ENCODE results near the gene CFAP45.

Gene CFAP45

DNA sequence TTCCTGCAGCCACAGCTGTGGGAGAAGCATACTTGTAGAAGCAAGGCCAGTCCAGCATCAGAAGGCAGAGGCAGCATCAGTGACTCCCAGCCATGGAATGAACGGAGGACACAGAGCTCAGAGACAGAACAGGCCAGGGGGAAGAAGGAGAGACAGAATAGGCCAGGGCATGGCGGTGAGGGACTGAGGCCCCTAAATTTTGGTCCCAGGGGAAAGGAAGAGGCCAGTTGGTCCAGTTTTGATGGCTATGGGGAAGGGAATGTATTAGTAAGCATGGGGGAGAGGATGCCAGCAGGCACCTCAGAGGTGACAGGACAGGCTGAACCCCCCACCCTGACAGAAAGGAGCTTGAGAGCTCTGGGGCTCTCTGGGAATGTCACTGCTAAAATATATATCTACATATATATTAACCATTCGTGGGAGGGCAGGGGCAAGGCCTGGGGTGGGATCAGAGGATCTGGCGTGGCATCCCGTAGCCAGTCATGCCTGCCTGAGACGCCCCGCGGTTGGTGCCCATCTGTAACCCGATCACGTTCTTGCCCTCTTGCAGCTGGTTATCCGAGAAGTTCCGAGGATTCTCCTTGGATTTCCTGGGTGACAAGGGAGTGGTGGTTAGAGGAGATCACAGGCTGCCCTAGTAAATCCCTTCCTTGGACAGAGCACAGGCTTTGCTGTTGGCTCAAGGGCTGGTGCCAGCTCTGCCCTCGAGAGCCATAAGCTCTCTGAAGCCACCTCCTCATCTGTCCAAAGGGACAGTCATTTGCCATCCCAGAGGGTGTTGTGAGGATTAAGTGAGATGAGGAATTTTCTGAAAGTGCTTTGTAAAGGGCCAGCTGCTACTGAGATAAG is 18.6 kb upstream of the CFAP45 start:
- no peaks in the 10 kb centered on the region for H3K9me3 ChIP-seq (ENCODE audit: severe bottlenecking)
- TF ChIP-seq, protein P1, sequence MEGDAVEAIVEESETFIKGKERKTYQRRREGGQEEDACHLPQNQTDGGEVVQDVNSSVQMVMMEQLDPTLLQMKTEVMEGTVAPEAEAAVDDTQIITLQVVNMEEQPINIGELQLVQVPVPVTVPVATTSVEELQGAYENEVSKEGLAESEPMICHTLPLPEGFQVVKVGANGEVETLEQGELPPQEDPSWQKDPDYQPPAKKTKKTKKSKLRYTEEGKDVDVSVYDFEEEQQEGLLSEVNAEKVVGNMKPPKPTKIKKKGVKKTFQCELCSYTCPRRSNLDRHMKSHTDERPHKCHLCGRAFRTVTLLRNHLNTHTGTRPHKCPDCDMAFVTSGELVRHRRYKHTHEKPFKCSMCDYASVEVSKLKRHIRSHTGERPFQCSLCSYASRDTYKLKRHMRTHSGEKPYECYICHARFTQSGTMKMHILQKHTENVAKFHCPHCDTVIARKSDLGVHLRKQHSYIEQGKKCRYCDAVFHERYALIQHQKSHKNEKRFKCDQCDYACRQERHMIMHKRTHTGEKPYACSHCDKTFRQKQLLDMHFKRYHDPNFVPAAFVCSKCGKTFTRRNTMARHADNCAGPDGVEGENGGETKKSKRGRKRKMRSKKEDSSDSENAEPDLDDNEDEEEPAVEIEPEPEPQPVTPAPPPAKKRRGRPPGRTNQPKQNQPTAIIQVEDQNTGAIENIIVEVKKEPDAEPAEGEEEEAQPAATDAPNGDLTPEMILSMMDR (IDR thresholded peaks at IDR 0.05; ENCODE audit: poor library complexity, severe bottlenecking): no peak
- no peak overlapping the region for H3K4me3 ChIP-seq (ENCODE audit: severe bottlenecking)
- H3K27me3 ChIP-seq (ENCODE audit: insufficient read depth, poor library complexity, severe bottlenecking): no peaks in the 10 kb centered on the region
- DNase-seq (ENCODE audit: low spot score) (no peak), ATAC-seq (ENCODE audit: low read depth) (no peak)
- peaks cover 62% of the 10 kb centered on the region for H3K36me3 ChIP-seq (ENCODE audit: low read depth)
- peak overlapping the region; percentile 94 for H3K27ac ChIP-seq (ENCODE audit: poor library complexity, severe bottlenecking)
- H3K4me1 ChIP-seq (ENCODE audit: insufficient read depth, poor library complexity, severe bottlenecking): peaks cover 34% of the 10 kb centered on the region

DNA sequence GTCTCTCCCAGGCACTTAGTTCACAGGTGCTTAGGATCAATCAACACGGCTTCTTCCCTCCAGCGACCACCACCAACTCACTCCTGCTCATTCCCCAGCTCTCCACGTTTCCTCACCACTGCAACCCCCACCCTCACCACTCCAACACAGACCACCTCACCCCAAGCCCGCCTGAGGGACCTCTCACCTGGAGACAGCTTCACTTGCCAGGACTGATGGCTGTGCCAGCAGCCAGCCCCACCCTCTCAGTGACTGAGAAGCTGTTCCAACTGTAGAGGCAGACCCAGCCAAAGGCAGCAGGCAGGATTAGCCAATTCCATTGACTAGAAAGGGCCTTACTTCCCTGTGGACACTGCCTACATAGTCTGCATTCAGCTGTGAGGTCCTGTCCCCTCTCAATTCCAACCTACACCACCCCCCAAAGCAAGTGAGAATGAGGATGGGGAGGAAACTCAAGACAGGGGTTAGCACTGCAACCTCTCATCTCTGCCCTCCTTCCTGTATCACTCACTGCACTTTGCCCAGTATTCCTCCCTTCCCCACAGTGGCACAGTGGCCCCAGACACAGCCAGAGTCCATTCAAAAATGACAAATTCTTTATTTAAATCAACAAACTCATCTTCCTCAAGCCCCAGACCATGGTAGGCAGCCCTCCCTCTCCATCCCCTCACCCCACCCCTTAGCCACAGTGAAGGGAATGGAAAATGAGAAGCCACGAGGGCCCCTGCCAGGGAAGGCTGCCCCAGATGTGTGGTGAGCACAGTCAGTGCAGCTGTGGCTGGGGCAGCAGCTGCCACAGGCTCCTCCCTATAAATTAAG is 17.8 kb upstream of the CFAP45 start:
- TF ChIP-seq, protein P1 (IDR thresholded peaks at IDR 0.05; ENCODE audit: poor library complexity, severe bottlenecking): no peak
- no peak for DNase-seq (ENCODE audit: low spot score)
- H3K27ac ChIP-seq (ENCODE audit: poor library complexity, severe bottlenecking): peak overlapping the region; percentile 94
- H3K27me3 ChIP-seq (ENCODE audit: insufficient read depth, poor library complexity, severe bottlenecking): no peaks in the 10 kb centered on the region
- no peaks in the 10 kb centered on the region for H3K9me3 ChIP-seq (ENCODE audit: severe bottlenecking)
- ATAC-seq (ENCODE audit: low read depth): no peak
- peaks cover 59% of the 10 kb centered on the region for H3K36me3 ChIP-seq (ENCODE audit: low read depth)
- no peak overlapping the region for H3K4me3 ChIP-seq (ENCODE audit: severe bottlenecking)
- peaks cover 36% of the 10 kb centered on the region for H3K4me1 ChIP-seq (ENCODE audit: insufficient read depth, poor library complexity, severe bottlenecking)

DNA sequence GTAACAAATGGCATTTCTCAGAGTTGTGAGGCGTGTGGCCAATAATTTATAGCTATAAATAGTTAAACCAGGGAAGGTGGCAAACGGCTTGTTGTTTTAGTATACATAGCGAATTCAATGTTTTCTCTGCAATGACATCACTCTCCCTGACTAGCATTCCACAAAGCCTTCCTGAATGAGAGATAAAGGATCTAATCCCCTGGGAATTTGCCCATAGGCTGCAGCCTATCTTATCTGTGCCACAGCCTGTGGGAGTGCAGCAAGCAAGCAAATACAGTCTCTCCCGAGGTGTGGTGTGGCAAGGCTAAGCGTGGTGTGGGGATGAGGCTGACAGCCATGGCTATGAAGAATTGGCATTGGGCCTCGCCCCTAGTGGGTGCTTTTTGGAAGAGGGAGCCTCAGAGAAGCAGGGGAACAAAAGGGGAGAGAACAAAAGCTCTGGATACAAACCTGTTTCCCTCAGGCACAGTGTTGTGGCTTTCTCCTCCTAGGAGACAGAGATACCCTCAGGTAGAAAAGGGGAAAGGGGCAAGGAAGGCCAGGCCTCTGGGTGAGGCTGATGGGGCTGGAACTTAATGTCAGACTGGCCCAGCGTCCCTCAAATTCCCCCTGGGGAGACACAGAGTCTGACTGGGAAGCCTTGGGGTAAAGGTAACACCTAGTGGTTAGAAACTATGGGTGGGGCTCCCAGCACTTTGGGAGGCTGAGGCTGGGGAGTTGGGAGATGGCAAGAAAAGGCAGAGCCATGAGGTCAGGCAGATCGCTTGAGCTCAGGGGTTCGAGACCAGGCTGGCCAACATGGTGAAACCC is 16.5 kb upstream of the CFAP45 start:
- Histone ChIP-seq H3K36me3 (ENCODE audit: low read depth) (peaks cover 47% of the 10 kb centered on the region), H3K4me3 (ENCODE audit: severe bottlenecking) (no peak overlapping the region), H3K4me1 (ENCODE audit: insufficient read depth, poor library complexity, severe bottlenecking) (peaks cover 31% of the 10 kb centered on the region), H3K27me3 (ENCODE audit: insufficient read depth, poor library complexity, severe bottlenecking) (no peaks in the 10 kb centered on the region), H3K9me3 (ENCODE audit: severe bottlenecking) (no peaks in the 10 kb centered on the region), H3K27ac (ENCODE audit: poor library complexity, severe bottlenecking) (peak overlapping the region; percentile 94)
- TF ChIP-seq, protein P1 (IDR thresholded peaks at IDR 0.05; ENCODE audit: poor library complexity, severe bottlenecking): no peak
- DNase-seq (ENCODE audit: low spot score) (no peak), ATAC-seq (ENCODE audit: low read depth) (peak; percentile 87)

DNA sequence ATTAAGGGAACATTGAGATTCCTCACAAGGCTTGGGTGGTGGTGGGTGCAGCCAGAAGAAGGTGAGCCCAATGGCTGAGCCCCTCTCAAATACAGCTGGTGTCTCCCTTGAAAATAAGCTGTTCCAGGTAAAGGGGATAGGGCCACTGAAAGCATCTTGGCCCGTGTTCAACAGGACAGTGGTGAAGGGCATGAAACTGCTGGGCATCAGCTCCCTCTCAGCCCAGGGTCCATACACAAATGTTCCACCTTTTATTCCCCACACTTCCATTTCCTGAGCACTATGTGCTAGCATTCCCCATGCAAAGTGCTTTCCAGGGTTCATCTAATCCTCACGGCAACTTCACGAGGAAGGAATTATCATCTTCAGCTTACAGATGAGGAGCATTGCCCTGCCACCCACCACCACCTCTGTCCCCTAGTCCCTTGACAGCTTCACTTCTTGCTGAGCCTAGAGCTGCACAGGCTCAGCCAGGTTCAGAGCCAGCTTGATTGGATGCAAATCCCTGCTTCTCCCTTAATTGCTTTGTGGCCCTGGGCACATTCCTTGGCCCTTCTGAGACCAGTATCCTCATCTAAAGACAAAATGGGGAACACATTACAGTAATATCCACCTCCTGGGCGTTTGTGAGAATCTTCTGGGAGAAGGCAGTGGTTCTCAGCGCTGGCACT is 15.7 kb upstream of the CFAP45 start:
- Histone ChIP-seq H3K9me3 (ENCODE audit: severe bottlenecking) (no peaks in the 10 kb centered on the region), H3K27me3 (ENCODE audit: insufficient read depth, poor library complexity, severe bottlenecking) (no peaks in the 10 kb centered on the region), H3K4me3 (ENCODE audit: severe bottlenecking) (no peak overlapping the region), H3K27ac (ENCODE audit: poor library complexity, severe bottlenecking) (peak overlapping the region; percentile 94), H3K36me3 (ENCODE audit: low read depth) (peaks cover 40% of the 10 kb centered on the region), H3K4me1 (ENCODE audit: insufficient read depth, poor library complexity, severe bottlenecking) (peaks cover 36% of the 10 kb centered on the region)
- no peak for DNase-seq (ENCODE audit: low spot score)
- TF ChIP-seq, protein P1 (IDR thresholded peaks at IDR 0.05; ENCODE audit: poor library complexity, severe bottlenecking): no peak
- no peak; the same call in 1 of the 3 replicates for ATAC-seq (ENCODE audit: low read depth)

Measured in RWPE2 (cell line).